Effector CD4-positive, alpha-beta T cell (primary cell): ENCODE data around the gene RHBDD2.
"Not testable (repeated sequence)": the region's sequence is repeated elsewhere in the genome, so short reads cannot be mapped to it uniquely, and the experiment has no call there.

ENCODE experiments used
- DNase-seq: peaks from one replicate; pipeline ENCODE4 v3.0.0-alpha.2; 2020

Gene RHBDD2

DNA sequence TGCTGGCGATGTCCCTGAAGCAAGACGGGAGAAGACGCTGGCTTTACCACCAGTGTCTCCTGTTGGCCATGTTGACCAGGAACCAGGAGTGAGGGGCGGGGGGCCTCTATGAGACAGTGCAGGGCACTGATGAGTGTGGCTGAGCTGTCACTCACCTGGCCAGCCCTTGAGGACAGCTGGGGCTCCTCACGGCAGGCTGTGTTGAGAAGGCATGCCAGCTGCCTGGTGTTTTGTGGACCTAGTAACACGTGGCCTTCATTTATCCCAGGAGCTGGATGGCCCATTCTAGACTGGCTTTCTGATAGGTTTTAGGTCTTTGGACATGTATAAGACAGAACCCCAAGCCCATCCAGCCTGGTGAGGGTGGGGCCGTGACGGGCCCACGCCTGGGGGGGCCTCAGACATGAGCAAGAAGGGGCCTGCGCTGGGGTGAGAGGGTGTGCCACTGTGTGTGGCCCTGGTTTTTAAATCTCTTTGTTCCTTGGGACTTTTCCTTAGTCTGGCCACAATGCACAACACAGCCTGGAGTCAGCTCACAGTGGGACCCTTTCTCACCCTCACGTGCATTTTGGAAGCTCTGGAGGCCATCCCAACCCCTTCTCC lies 10.5 kb downstream of the RHBDD2 start:
- no peak for DNase-seq

DNA sequence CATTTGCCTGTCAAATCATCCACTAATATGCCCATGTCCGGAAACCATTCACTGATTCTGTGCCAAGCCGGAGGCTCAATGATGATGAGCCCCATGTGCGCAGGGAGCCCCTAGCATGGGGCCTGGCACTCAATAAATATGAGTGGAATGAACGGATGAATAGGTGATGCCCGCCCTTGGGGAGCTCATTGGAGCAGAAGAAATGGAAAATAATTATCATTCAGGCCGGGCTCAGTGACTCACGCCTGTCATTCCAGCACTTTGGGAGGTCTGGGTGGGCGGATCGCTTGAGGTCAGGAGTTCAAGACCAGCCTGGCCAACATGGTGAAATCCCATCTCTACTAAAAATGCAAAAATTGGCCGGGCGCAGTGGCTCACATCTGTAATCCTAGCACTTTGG lies 11.0 kb downstream of the RHBDD2 start:
- DNase-seq = no peak

DNA sequence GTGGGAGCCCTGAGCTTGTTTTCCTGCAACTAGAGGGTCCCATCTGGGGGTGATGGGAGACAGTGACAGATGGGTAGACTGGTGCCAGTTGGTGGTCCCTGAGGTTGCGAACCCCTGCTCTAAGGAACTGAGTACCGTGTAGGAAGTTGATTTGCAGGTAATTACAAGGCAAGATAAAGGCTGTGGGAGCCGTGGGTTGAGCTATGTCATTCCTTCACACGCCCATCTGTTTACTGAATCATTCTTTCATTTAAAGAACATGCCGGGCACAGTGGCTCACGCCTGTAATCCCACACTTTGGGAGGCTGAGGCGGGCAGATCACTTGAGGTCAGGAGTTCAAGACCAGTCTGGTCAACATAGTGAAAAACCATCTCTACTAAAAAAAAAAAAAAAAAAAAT lies 12.4 kb downstream of the RHBDD2 start:
- DNase-seq = not testable (repeated sequence)

DNA sequence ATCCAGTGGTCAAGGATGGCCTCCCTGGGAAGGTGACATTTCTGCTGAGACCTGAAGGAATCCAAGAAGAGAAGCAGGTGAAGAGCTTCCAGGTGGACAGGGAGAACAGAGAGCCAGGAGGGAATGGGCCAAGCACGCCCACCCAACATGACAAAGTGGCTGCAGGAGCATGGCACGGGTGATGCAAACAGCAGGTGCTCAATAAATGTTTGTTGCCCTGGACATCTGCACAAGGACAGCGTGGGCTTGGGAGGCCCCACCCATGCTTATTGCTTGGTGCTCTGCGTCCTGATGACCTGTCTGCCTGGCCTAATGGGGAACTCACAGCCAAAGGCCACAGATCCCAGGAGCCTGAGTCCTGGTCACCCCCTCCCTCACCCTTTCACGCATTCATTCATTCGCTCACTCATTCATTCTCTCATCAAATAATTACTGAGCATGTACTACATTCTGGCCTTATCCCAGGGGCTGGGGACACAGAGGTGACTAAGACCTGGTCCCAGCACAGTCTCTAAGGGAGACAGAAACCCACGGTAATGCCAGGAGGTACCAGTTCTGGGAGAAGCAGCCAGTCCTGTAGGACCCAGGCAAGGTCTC lies 13.1 kb downstream of the RHBDD2 start:
- no peak for DNase-seq

DNA sequence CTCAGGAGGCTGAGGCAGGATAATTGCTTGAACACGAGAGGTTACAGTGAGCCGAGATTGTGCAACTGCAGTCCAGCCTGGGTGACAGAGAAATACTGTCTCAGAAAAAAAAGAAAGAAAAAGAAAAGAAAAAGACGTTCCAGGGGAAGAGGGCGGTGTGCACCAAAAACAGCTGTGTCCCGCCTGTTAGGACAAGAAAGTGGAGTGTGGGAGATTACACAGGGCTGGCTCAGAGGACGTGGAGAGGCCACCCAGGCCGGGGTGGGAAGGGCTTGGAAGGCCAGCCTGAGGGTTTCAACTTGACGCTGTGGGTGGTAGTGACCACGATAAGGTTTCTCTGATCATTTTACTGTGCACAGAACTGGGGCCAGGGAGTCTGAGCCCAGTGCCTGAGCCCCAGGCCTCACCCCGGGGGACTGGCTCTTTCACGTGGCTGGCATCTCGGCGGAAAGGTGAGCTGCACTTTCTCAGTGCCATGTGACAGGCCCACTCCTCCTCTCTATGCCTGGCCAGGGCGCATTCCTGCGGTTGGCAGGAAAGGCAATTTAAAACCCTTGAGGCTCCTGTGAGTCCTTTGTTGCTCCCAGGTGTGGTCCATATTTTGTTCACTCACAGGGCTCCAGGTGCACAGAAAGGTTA lies 13.9 kb downstream of the RHBDD2 start:
- DNase-seq = no peak

DNA sequence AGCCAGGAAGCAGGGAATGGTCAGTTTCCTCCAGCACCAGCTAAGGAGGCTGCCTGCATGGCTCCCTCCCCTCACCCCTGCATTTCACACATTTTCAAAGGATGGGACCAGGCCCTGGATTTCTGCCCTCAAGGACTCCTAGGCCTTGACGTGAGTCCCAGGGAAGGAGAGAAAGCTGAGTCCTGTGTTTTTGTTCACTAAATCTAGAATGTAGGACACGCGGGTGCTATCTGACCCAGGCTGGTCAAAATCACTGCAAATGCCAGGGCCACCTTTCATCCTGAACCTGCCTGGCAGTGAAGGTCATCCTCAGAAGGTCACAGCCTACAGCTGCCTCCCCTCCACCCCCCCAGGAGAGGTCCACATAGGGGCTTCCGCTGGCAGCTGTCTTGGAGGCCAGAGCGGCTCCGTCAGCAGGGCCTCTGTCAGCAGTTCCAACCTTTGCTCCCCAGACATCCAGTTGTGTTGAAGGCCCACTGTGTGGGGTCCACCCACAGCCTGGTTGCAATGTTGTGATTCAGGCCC lies 18.0 kb downstream of the RHBDD2 start:
- no peak for DNase-seq

DNA sequence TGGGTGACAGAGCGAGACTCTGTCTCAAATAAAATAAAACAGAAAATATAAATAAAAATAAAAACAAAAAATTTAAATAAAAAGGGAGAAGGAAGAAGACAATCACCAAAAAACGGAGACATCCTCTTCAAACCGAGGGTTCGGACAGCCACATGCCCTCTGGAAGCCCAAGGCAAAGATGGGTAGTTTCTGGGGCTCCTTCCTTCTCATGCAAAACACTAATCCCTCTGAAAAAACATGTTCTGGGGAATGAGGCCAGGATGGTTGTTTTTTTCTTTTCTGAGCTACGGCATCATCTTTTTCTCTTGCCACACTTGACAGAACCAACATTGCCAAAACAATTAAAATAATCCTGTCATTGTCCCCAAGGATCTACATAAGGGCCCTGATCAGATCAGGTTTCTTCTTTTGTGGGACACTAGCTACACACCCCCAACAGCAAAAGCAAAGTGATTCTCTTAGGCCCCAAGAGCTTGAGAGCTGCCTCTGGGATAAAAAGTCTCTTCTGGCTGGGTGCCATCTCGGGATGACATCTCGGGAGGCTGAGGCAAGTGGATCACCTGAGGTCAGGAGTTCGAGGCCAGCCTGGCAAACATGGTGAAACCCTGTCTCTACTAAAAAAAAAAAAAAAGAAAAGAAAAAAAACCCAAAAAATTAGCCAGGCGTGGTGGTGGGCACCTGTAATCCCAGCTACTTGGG lies 21.9 kb downstream of the RHBDD2 start:
- DNase-seq = no peak

DNA sequence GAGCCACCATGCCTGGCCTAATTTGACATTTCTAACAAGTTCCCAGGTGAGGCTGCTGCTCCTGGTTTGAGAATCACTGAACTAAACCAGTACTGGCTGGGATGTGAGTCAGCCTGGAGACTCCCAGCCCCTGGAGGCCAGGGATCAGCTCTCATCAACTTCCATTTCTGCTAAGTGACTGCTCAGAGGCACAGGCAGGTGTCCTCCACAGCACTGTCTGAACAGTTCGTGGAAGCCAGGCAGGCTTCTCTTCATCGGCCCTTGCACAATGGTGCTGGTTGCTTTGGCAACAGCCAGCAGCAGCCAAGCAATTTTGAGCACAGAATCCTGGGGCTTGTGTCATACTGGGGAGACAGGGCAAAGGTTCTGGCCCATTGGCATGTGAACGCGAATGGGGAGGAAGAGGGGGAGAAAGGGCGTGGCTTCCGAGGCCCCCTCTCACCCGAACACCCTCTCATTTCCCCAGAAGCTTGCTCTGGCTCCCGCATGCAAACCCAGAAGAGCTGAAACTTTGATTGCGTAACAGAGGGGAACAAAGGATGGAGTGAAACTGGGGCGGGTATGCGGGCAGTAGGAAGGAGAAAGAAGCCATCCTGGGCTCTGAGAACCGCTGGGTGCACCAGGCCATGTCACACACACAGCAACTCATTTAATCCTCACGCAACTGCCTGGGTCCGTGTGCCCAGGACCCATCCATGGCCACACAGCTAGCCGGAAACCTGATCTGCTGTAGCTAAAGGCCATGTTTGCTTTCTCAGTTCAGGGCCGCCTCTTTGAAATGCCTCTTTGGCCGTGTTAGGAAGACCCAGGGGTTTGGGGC lies 27.2 kb downstream of the RHBDD2 start:
- DNase-seq = no peak

DNA sequence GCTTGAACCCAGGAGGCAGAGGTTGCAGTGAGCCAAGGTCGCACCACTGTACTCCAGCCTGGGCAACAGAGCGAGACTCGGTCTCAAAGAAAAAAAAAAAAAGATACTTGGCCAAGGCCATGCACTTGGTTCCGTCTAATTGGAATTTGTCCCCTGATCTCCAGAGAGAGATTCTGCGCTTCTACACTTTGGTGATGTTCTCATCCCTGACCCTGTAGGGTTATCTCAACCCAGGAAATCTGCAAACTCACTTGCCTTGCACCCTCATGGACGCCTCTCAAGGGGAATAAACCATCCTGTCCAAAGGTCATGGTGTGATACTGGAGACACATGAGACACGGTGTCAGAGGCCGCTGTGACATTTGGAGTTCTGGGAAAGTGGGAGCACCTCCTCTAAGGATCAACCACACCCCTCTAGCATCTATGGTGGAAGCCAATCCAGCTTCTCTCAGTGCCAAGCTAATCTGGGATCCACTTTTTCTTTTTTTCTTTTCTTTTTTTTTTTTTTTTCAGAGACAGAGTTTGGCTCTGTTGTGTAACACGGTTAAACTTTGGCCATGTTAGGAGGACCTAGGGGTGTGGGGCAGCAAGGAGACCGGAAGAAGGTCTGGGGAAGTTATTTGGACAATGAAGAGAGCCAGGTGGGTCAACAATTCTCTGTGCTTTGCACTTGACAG lies 28.3 kb downstream of the RHBDD2 start:
- no peak for DNase-seq

DNA sequence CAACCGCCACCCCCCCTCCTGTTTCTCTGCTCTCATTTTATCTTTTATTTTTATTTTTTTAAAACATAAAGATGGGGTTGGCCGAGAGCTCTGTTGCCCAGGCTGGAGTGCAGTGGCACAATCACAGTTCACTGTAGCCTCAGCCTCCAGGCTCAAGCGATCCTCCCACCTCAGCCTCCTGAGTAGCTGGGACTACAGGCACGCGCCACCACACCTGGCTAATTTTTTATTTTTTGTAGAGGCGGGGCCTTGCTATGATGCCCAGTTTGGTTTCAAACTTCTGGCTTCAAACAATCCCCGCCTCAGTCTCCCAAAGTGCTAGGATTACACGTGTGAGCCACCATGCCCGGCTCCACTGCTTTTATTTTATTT lies 28.8 kb downstream of the RHBDD2 start:
- not testable (repeated sequence) for DNase-seq

DNA sequence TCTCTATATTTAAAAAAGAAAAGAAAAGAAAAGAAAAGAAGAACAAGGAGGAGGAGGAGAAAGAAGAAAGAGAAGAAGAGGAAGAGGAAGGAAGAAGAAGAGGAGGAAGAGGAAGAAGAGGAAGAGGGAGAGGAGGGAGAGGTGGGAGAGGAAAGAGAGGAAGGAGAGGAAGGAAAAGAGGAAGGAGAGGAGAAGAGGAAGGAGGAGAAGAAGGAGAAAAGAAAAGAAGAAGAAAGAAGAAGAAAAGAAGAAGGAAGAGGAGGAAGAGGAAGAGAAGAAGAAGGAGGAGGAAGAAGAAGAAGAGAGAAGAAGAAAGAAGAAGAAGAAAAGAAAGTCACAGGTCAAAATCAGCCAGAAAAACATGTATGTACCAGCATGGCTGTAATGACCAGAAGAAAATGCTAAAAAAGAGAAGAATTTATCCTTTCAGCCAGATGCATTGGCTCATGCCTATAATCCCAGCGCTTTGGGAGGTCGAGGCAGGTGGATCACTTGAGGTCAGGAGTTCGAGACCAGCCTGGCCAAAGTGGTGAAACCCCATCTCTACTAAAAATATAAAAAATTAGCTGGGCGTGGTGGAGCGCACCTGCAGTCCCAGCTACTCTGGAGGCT lies 30.8 kb downstream of the RHBDD2 start:
- DNase-seq = no peak

DNA sequence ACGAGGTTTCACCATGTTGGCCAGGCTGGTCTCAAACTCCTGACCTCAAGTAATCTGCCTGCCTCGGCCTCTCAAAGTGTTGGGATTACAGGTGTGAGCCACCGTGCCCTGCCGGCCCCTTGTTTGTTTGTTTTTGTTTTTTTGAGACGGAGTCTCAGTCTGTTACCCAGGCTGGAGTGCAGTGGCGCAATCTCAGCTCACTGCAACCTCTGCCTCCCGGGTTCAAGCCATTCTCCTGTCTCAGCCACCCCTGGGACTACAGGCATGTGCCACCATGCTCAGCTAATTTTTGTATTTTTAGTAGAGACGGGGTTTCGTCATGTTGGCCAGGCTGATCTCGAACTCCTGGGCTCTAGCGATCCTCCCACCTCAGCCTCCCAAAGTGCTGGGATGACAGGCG lies 32.4 kb downstream of the RHBDD2 start:
- not testable (repeated sequence) for DNase-seq

DNA sequence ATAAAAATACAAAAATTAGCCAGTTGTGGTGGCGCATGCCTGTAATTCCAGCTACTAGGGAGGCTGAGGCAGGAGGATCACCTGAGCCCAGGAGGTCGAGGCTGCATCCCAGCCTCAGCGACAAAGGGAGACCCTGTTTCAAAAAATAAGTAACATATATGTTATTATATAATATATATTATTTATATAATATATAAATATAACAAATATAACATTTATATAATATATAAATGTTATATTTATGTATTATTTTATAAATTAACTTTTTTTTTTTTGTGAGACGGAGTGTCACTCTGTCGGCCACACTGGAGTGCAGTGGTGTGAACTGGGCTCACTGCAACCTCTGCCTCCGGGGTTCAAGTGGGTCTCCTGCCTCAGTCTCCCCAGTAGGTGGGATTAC lies 34.6 kb downstream of the RHBDD2 start:
- DNase-seq = no peak

DNA sequence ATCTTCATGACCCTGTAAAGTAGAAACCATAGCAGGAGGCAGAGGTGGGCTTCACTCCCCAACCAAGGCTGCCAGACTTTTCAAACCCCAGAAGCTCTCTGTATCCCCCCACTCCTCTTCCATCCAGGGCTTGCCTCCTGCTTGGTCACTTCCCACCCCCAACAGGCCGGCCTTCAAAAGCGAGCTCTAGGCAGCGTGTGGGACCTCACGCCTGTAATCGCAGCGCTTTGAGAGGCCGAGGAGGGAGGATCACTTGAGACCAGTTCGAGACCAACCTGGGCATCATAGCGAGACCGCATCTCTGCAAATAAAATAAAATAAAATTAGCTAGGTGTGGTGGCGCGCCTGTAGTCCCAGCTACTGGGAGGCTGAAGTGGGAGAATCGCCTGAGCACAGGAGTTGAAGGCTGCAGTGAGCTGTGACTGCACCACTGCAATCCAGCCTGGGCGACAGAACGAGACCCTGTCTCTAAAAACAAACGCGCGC lies 35.4 kb downstream of the RHBDD2 start:
- no peak for DNase-seq

DNA sequence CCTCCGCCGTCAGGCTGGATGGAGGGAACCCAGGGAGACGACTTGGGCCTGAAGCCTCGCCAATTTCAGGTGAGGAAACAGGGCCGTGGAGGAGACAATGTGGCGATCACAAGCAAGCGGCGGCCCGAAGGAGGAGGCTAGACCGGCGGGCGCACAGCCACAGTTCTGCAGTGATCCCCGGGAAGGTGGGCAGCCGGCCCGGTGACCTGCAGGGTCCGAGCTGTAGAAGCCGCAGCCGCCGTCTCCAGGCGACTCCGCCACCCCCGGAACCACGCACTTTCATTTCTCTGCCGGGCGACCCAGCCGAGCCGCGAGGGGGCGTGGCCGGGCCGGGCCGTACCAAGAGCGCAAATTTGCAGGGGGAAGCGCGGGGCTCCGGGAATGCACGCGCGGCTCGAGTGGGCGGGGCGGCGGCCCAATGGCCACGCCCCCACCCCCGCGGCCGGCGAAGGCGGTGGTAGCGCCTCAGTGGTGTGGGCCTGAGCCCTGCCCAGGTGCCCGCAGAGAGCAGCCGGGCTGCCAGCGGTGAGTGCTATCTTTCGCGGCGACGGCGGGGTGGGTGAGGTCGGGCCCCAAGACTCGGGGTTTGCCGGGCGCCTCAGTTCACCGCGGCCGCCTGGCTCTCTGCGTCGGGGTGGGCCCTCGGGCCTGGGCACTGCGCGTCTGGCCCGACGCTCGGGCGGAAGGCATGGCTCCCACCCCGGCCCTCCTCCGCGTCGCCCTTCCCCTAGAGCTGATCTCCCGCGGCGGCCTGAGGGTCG lies 36.0 kb downstream of the RHBDD2 start, which contains the start of gene POR:
Gene POR, plus strand, starts transcription at position 501 of the 761 bp plus-strand sequence. CDS start 38,847 bp downstream, outside the sequence.
- DNase-seq = peak; percentile 96

DNA sequence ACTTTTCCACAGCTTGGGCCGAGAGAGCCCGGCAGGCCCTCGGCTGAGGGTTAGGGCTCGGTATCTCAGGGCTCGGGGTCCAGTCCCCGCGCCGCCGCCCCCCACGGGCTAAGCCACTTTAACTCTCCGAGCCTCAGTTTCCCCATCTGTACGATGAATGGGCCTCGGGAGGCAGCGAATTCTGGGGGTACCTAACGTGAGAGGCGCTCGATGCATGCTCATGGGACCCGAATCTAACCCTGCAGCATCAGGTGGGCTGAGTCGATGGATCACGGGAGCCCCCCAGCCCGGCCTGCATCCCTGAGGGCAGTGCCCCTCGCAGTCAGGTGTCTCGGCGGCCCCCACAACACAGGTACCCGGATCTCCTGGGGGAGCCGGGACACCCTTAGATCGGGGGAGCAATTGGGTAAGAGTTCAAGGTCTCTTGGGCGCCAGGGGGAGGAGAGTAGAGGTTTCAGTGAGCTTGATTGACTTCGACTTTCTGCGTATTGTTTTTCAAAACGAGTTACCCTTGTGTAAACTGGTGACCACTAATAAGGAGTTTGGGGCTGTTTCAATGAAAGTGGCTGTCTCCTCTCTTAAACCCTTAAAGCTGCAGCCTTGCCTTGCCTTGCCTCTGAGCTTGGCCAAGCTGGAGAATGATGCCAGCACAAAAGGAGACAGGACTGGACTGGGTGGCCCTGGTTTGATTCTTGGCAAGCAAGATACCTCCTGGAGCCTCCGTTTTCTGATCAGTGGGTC lies 36.8 kb downstream of the RHBDD2 start:
- DNase-seq = no peak

DNA sequence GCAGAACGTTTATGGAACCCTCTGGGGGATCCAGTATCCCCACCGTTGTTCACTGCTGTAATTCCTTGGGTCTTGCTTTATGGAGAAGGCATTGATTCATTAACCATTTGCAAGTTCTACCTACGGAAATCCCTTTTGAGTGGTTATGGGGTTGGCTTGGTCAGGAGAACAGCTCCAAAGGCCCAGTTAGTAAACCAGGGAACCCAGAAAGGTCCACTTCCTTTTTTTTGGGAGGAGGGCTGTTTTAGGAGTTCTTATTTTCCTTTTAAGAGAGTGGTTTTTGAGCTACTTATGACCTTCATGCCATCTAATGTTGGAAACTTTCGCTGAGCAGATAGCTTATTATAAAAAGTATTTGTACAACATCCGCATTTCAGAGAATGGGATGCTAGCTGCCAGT lies 37.4 kb downstream of the RHBDD2 start:
- no peak for DNase-seq

DNA sequence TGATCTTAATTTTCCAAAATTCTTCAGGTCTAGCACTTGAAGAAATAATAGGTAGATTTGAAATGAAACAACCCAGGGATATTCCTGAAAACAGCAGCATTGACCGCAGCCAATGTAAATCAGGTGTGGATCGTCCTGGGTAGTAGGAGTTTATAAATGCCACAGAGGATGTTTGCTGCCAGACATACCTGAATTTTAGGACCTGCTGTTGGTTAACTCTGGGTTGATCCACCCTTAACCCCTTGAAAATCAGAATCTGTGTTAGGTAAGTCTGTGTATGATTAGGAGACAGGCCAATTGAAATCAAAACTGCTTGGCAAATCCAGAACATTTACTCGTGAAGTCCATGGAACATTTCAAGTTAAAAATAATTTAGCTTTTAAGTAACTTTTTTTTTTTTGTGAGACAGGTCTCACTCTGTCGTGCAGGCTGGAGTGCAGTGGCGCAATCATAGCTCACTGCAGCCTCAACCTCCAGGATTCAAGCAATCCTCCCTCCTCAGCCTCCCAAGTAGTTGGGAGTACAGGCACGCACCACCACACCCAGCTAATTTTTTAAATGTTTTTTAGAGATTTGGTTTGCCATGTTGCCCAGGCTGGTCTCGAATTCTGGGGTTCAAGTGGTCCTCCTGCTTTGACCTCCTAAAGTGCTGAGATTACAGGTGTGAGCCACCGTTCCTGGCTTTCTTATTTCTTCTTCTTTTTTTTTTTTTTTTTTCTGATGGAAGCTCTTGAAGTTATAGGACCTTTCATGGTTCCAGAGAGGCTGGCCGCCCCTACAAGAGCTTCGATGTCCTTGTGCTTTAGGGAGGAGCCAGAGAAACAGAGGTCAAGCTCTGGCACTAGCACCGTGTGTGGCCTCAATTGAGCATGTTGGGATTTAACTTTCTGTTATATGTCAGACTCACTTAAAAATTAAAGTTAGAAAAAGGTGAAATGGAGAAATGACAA lies 38.1 kb downstream of the RHBDD2 start:
- DNase-seq = no peak
